UCSD-AML1 (cell line): Measurements from ENCODE around the gene DSEL.

Experiments
- DNase-seq: peaks from one replicate; lab custom pipeline; 2025; ENCODE audit not compliant: unreplicated experiment; lab: John Stamatoyannopoulos, UW

Gene DSEL

GRCh38 chr18:67504739-67505138 lies 11.8 kb downstream of the DSEL start:
- DNase-seq: no peak

GRCh38 chr18:67500522-67501205 lies 15.9 kb downstream of the DSEL start:
- DNase-seq: no peak

GRCh38 chr18:67496469-67496868 lies 20.1 kb downstream of the DSEL start:
- no peak for DNase-seq

- no peak for DNase-seq
These were observed 30.0 kb downstream of the DSEL start for GRCh38 chr18:67486534-67486933.

DNA sequence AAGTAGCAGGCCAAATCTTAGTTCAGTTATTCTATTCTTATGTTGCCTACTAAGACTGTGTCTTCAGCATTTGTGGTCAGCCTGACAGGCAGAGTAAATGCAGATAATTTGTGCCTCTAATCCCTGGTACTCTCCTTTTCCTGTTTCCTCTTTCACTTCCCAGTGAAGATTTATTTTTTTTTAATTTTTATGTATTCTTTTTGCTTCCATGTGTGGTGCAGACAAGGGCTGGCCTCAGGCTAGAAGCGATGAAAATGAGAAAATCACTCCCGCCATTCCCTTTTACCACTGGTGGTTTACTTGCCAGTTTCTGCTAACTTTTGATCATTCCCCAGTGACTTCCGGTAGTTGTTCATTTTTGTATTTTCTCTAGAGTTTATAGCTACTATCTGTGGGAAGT lies 30.9 kb downstream of the DSEL start:
- no peak for DNase-seq

- no peak for DNase-seq
These were observed 32.1 kb downstream of the DSEL start for GRCh38 chr18:67484458-67484857.

- peak; percentile 6 for DNase-seq
These were observed 32.6 kb downstream of the DSEL start for GRCh38 chr18:67483952-67484351.

DNA sequence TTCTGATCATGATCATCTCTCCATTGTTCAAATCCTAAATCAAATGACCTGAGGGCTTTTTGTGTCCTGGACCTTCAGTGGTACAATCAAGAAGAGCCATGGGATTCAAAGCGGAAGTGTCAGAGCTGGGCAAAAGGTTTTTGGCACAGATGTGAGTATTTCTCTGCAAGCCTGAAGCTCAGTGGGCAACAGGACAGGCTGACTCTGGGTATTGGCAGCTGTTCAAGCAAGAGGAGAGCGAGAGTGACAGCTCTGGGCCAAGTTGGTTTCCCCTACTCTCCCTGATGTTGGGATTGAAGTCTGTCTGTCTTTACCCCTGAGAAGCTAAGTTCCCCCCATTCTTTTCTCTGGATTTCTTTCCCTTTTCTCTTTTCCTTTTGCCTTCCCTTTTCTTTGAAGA lies 33.3 kb downstream of the DSEL start:
- DNase-seq: no peak

DNA sequence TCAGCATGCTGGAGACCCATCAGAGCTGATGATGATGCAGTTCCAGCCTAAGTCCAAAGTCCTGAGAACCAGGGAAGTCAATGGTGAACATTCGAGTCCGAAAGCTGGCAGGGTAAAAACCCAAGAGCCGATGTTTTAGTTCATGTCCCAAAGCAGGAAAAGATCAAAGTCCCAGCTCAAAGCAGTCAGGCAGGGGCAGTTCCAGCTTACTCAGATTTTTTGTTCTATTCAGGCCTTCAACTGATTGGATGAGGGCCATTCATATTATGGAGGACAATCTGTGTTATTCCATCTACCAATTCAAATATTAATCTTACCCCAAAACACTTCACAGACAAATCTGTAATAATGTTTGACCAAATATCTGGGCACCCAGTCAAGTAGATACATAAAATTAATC lies 38.3 kb downstream of the DSEL start:
- DNase-seq: no peak

DNA sequence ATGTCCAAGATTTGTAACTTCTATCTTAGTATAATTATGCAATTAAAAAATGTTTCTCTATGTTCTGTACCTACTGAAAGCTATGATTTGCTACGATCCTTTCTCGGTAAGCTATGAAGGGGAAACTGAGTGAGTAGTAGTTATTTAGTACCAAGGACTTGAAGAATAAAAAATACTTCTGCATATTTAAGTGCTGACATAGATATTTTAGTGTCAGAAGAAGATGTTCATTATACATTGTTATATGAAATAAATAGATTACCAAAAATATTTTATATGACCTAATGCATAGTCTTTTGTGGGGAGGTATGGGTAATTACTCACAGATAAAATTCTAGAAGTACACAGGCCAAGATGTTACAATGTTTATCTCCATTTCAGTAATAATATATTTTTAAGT lies 39.0 kb downstream of the DSEL start:
- DNase-seq: no peak

GRCh38 chr18:67476585-67476984 lies 39.9 kb downstream of the DSEL start:
- DNase-seq: no peak

GRCh38 chr18:67475673-67476072 lies 40.8 kb downstream of the DSEL start:
- no peak for DNase-seq

DNA sequence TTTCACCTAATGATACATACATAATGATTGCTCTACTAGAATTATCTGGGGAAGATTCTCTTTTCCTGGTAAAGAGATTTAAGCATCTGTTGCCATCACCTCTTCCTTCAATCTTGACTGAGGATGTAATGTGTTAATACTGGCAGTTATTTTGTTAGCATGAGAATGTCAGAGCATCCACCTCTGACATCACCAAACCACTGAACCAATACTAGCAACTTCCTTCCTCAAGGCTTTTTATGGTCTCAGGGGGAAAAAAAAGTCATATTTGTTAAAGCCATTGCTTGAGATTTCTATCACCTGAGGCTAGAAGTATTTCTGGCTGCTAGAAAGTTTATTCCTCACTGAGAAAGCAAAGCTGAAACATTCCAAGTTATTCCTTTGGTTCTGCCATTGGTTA lies 48.5 kb downstream of the DSEL start:
- DNase-seq: no peak

DNA sequence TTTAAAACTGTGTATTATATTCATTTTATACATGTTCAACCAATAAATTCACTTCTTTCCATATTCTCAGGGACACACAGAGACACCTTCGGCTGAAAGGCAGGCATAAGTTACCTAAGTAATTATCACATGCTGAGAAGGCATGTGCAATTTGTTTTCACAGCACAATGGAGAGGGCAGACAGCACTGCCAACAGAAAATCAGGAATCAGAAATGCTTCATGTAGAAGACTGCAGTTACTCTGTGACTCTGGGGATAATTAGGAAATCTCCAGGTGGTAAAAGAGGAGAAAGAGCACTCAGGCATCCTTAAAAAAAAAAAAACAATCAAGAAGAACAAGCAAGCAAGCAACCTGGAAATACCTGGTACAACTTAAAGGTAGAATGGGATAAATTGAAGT lies 49.3 kb downstream of the DSEL start:
- no peak for DNase-seq

GRCh38 chr18:67464499-67464898 lies 52.0 kb downstream of the DSEL start:
- no peak for DNase-seq

GRCh38 chr18:67463829-67464228 lies 52.7 kb downstream of the DSEL start:
- no peak for DNase-seq

- no peak for DNase-seq
These were observed 59.8 kb downstream of the DSEL start for GRCh38 chr18:67456711-67457110.
